GM23338 (cell line): Measurements from ENCODE around the gene PHTF2. TPM values are rescaled to one million over a fixed set of nuclear protein-coding genes. Genes with fewer than 3 reads are reported as not detected.

ENCODE experiments used
- ATAC-seq: fragments of 200-7000 bp; cut with Tn5 transposase; 3 replicates; pipeline ENCODE4 v1.9.1; 2020
- DNase-seq: peaks from one replicate; pipeline ENCODE4 v3.0.0-alpha.2; 2015; ENCODE audit warnings: low spot score
- H2AFZ ChIP-seq: fragments of 200-600 bp; sonication (generic); 2 replicates; pipeline ENCODE4 v1.8.0; 2016; ENCODE audit warnings: antibody characterized with exemption, mild to moderate bottlenecking, moderate library complexity
- H3F3A ChIP-seq: fragments of 200-600 bp; sonication (generic); replicated peaks from 2 replicates; pipeline ENCODE4 v1.8.0; 2017; ENCODE audit warnings: antibody characterized with exemption, mixed run types, low read depth
- H3K27ac ChIP-seq: fragments of 200-600 bp; sonication (generic); 2 replicates; pipeline ENCODE4 v1.6.1; 2016; ENCODE audit warnings: low read depth
- H3K27me3 ChIP-seq: fragments of 200-600 bp; sonication (generic); 2 replicates; pipeline ENCODE4 v1.8.0; 2016; ENCODE audit warnings: mild to moderate bottlenecking, mixed run types, moderate library complexity; ENCODE audit not compliant: insufficient read depth
- H3K36me3 ChIP-seq: fragments of 200-600 bp; sonication (generic); 2 replicates; pipeline ENCODE4 v1.8.0; 2016; ENCODE audit warnings: mild to moderate bottlenecking; ENCODE audit not compliant: insufficient read depth
- H3K4me1 ChIP-seq: fragments of 200-600 bp; sonication (generic); 2 replicates; pipeline ENCODE4 v1.8.0; 2016; ENCODE audit warnings: mild to moderate bottlenecking, moderate library complexity; ENCODE audit not compliant: insufficient read depth
- H3K4me2 ChIP-seq: fragments of 200-600 bp; sonication (generic); 2 replicates; pipeline ENCODE4 v1.7.1; 2017; ENCODE audit warnings: mixed run types
- H3K4me3 ChIP-seq: fragments of 200-600 bp; sonication (generic); 2 replicates; pipeline ENCODE4 v1.6.1; 2016; ENCODE audit warnings: mixed run types
- H3K79me2 ChIP-seq: fragments of 200-600 bp; sonication (generic); replicated peaks from 2 replicates; pipeline ENCODE4 v1.8.0; 2017; ENCODE audit warnings: mild to moderate bottlenecking; ENCODE audit not compliant: insufficient read depth
- H3K9me2 ChIP-seq: fragments of 200-600 bp; sonication (generic); 2 replicates; pipeline ENCODE4 v1.8.0; 2017; ENCODE audit not compliant: insufficient read depth
- H4K20me1 ChIP-seq: fragments of 200-600 bp; sonication (generic); replicated peaks from 2 replicates; pipeline ENCODE4 v1.8.0; 2017; ENCODE audit warnings: mild to moderate bottlenecking; ENCODE audit not compliant: insufficient read depth
- H3K27ac Mint-ChIP-seq: 2 replicates; pipeline ENCODE4 v1.8.0; 2020; ENCODE audit warnings: inconsistent platforms, mild to moderate bottlenecking, moderate library complexity, mixed read lengths
- H3K27me3 Mint-ChIP-seq: 3 replicates; pipeline ENCODE4 v1.8.0; 2022; ENCODE audit warnings: low read depth, mild to moderate bottlenecking, moderate library complexity, mixed read lengths, inconsistent platforms; ENCODE audit not compliant: insufficient read depth, poor library complexity
- H3K36me3 Mint-ChIP-seq: 3 replicates; pipeline ENCODE4 v1.8.0; 2021; ENCODE audit warnings: low read depth, mild to moderate bottlenecking, inconsistent platforms, moderate library complexity, mixed read lengths
- H3K4me1 Mint-ChIP-seq: 3 replicates; pipeline ENCODE4 v1.8.0; 2020; ENCODE audit warnings: mild to moderate bottlenecking, inconsistent platforms, mixed read lengths
- H3K4me3 Mint-ChIP-seq: 3 replicates; pipeline ENCODE4 v1.8.0; 2021; ENCODE audit warnings: moderate library complexity, mild to moderate bottlenecking, inconsistent platforms, mixed read lengths
- H3K9me3 Mint-ChIP-seq: 3 replicates; pipeline ENCODE4 v1.8.0; 2020; ENCODE audit warnings: moderate library complexity, mild to moderate bottlenecking, inconsistent platforms, mixed read lengths
- EZH2 ChIP-seq: fragments of 200-600 bp; sonication (generic); IDR thresholded peaks from one replicate; pipeline ENCODE4 v1.8.0; 2017; ENCODE audit warnings: antibody characterized with exemption, mild to moderate bottlenecking, low read depth; ENCODE audit not compliant: unreplicated experiment
- EZH2phosphoT487 ChIP-seq: fragments of 200-600 bp; sonication (generic); IDR thresholded peaks from one replicate; pipeline ENCODE4 v1.8.1; 2018; ENCODE audit warnings: antibody characterized with exemption; ENCODE audit not compliant: unreplicated experiment
- NANOG ChIP-seq: IDR thresholded peaks from 2 replicates; pipeline ENCODE4 v1.6.1; 2016; ENCODE audit warnings: antibody characterized with exemption, borderline replicate concordance
- POLR2AphosphoS5 ChIP-seq: IDR thresholded peaks from 2 replicates; pipeline ENCODE4 v1.6.1; 2016; ENCODE audit warnings: antibody characterized with exemption, low read depth
- STAT1 ChIP-seq: IDR thresholded peaks from one replicate; pipeline ENCODE4 v1.6.1; 2016; ENCODE audit warnings: antibody characterized with exemption; ENCODE audit not compliant: unreplicated experiment
- ZNF114 ChIP-seq: fragments of 250-450 bp; sonication (Bioruptor Pico); IDR thresholded peaks from 2 replicates; pipeline ENCODE4 v1.5.0; 2020; ENCODE audit warnings: mild to moderate bottlenecking, moderate library complexity
- ZNF331 ChIP-seq: fragments of 250-450 bp; sonication (Bioruptor Pico); IDR thresholded peaks from 2 replicates; pipeline ENCODE4 v1.5.0; 2020; ENCODE audit warnings: low read depth, mild to moderate bottlenecking, moderate library complexity
- polyA plus RNA-seq: library from polyadenylated mRNA; unstranded; fragments of >200 nt; fragmentation: Nextera tagmentation; extraction: Ambion mirVana; gene quantifications from 2 replicates; pipeline ENCODE4 v1.2.1, GENCODE V29; 2016
- total RNA-seq: library from RNA; depleted of rRNA; stranded (reverse); fragments of >200 nt; shearing (Covaris generic); gene quantifications from 2 replicates; pipeline ENCODE4 v1.2.3, GENCODE V29; 2014
- TF ChIP-seq, protein P1 (sequence below): fragments of 250-450 bp; sonication (Bioruptor Pico); IDR thresholded peaks from 2 replicates; pipeline ENCODE4 v1.5.0; 2020; ENCODE audit warnings: mild to moderate bottlenecking, moderate library complexity
- TF ChIP-seq, protein P2 (sequence below): IDR thresholded peaks from 2 replicates; pipeline ENCODE4 v1.6.1; 2016; ENCODE audit warnings: antibody characterized with exemption
- TF ChIP-seq, protein P3 (sequence below): IDR thresholded peaks from one replicate; pipeline ENCODE4 v1.6.1; 2018; ENCODE audit warnings: antibody characterized with exemption; ENCODE audit not compliant: unreplicated experiment

The PHTF2 gene
- total and polyA plus RNA-seq, 2 experiments from 2014 or later: 14.6 to 24.1 TPM

DNA sequence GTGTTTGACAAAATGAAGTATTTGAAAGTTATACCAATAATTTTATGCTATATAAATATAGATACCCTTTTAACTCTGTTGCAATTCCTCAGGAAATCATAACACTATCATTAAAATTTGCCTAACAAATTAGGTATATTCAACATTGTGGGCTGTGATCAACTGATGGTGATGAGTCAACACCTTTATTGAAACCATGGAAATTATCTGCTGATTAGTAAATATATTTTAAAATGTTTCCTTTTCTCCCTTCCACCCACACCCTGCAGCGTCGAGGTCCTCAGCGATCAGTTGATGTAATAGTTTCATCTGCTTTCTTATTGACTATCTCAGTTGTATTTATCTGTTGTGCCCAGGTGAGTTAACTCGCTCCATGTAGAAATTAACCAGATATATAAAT, 143.9 kb downstream of the PHTF2 start:
- H3K27me3 Mint-ChIP-seq: no peaks in the 10 kb centered on the region

DNA sequence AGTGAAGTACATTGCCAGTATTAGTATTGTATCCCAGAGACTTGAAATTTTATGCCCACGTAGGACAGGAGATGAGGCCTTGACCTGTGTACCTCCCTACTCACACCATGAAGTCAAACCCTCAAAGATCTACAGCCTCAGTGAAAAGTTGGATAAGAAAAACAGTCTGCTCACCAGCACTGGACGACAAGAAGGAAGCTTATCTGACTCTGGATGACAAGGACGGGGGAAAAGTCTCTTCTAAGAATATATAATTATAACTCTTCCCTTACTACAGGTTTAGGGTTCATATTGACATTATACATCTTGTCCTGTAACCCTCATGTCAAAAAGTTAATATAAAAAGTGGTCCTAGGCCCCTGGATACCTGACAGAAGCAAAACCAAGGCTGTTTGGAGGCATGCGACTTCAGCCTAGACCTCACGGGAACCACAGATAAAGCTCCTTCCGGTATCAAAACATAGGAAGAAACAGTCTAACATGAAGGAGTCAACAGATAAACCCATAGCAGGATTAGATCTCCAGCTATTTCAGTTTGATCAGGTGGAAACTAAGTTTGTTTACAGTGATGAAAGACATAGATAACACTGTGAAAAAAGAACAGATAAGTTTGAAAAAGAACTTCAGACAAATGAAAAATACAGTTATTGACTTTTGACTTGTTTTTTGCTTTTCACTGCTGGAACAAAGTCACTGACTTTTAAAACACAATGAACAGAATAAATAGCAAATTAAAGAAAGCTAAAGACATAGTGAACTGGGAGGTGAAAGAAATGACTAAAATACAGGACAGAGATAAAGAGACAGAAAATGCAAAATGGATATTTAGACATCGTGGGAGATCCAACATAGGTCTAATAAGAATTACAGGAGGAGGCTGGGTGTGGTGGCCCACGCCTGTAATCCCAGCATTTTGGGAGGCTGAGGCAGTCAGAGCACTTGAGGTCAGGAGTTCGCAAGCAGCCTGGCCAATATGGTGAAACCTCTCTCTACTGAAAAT, 145.9 kb downstream of the PHTF2 start:
- Mint-ChIP-seq H3K9me3 (no peaks in the 10 kb centered on the region), H3K4me3 (no peak overlapping the region), H3K36me3 (no peaks in the 10 kb centered on the region), H3K27me3 (no peaks in the 10 kb centered on the region), H3K4me1 (peaks cover 3% of the 10 kb centered on the region; the same call in 2 of the 3 replicates), H3K27ac (no peak overlapping the region)
- H3K27ac ChIP-seq: no peak overlapping the region
- H3K4me1 ChIP-seq: no peaks in the 10 kb centered on the region
- no peaks in the 10 kb centered on the region for H3F3A ChIP-seq
- no peaks in the 10 kb centered on the region for H3K36me3 ChIP-seq
- no peak overlapping the region for H2AFZ ChIP-seq
- H3K4me2 ChIP-seq: no peak overlapping the region
- ATAC-seq (no peak), DNase-seq (no peak)
- H3K9me2 ChIP-seq: no peaks in the 10 kb centered on the region
- H3K4me3 ChIP-seq: no peak overlapping the region
- H3K79me2 ChIP-seq: no peaks in the 10 kb centered on the region
- H3K27me3 ChIP-seq: no peaks in the 10 kb centered on the region
- H4K20me1 ChIP-seq: no peaks in the 10 kb centered on the region
- TF ChIP-seq, protein P1, sequence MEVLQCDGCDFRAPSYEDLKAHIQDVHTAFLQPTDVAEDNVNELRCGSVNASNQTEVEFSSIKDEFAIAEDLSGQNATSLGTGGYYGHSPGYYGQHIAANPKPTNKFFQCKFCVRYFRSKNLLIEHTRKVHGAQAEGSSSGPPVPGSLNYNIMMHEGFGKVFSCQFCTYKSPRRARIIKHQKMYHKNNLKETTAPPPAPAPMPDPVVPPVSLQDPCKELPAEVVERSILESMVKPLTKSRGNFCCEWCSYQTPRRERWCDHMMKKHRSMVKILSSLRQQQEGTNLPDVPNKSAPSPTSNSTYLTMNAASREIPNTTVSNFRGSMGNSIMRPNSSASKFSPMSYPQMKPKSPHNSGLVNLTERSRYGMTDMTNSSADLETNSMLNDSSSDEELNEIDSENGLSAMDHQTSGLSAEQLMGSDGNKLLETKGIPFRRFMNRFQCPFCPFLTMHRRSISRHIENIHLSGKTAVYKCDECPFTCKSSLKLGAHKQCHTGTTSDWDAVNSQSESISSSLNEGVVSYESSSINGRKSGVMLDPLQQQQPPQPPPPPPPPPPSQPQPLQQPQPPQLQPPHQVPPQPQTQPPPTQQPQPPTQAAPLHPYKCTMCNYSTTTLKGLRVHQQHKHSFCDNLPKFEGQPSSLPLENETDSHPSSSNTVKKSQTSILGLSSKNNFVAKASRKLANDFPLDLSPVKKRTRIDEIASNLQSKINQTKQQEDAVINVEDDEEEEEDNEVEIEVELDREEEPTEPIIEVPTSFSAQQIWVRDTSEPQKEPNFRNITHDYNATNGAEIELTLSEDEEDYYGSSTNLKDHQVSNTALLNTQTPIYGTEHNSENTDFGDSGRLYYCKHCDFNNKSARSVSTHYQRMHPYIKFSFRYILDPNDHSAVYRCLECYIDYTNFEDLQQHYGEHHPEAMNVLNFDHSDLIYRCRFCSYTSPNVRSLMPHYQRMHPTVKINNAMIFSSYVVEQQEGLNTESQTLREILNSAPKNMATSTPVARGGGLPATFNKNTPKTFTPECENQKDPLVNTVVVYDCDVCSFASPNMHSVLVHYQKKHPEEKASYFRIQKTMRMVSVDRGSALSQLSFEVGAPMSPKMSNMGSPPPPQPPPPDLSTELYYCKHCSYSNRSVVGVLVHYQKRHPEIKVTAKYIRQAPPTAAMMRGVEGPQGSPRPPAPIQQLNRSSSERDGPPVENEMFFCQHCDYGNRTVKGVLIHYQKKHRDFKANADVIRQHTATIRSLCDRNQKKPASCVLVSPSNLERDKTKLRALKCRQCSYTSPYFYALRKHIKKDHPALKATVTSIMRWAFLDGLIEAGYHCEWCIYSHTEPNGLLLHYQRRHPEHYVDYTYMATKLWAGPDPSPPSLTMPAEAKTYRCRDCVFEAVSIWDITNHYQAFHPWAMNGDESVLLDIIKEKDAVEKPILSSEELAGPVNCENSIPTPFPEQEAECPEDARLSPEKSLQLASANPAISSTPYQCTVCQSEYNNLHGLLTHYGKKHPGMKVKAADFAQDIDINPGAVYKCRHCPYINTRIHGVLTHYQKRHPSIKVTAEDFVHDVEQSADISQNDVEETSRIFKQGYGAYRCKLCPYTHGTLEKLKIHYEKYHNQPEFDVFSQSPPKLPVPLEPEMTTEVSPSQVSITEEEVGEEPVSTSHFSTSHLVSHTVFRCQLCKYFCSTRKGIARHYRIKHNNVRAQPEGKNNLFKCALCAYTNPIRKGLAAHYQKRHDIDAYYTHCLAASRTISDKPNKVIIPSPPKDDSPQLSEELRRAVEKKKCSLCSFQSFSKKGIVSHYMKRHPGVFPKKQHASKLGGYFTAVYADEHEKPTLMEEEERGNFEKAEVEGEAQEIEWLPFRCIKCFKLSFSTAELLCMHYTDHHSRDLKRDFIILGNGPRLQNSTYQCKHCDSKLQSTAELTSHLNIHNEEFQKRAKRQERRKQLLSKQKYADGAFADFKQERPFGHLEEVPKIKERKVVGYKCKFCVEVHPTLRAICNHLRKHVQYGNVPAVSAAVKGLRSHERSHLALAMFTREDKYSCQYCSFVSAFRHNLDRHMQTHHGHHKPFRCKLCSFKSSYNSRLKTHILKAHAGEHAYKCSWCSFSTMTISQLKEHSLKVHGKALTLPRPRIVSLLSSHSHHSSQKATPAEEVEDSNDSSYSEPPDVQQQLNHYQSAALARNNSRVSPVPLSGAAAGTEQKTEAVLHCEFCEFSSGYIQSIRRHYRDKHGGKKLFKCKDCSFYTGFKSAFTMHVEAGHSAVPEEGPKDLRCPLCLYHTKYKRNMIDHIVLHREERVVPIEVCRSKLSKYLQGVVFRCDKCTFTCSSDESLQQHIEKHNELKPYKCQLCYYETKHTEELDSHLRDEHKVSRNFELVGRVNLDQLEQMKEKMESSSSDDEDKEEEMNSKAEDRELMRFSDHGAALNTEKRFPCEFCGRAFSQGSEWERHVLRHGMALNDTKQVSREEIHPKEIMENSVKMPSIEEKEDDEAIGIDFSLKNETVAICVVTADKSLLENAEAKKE (CRISPR knock-in tag): no peak
- no peak for TF ChIP-seq POLR2AphosphoS5

More for the DNA sequence above, 143.9 kb downstream of the PHTF2 start:
- H3K36me3 Mint-ChIP-seq: no peaks in the 10 kb centered on the region
- H3K27me3 ChIP-seq: no peaks in the 10 kb centered on the region
- H3K9me2 ChIP-seq: no peaks in the 10 kb centered on the region
- H4K20me1 ChIP-seq: no peaks in the 10 kb centered on the region
- DNase-seq: no peak
- H3K36me3 ChIP-seq: no peaks in the 10 kb centered on the region
- no peak for ATAC-seq
- H3K4me2 ChIP-seq: no peak overlapping the region
- no peaks in the 10 kb centered on the region for H3K79me2 ChIP-seq
- no peaks in the 10 kb centered on the region for H3F3A ChIP-seq
- H3K4me1 ChIP-seq: no peaks in the 10 kb centered on the region
- no peak overlapping the region for H3K27ac ChIP-seq
- H3K27ac Mint-ChIP-seq: no peak overlapping the region
- H3K4me1 Mint-ChIP-seq: peaks cover 3% of the 10 kb centered on the region; the same call in 2 of the 3 replicates
- TF ChIP-seq STAT1: no peak
- no peak for TF ChIP-seq POLR2AphosphoS5
- TF ChIP-seq, protein P2, sequence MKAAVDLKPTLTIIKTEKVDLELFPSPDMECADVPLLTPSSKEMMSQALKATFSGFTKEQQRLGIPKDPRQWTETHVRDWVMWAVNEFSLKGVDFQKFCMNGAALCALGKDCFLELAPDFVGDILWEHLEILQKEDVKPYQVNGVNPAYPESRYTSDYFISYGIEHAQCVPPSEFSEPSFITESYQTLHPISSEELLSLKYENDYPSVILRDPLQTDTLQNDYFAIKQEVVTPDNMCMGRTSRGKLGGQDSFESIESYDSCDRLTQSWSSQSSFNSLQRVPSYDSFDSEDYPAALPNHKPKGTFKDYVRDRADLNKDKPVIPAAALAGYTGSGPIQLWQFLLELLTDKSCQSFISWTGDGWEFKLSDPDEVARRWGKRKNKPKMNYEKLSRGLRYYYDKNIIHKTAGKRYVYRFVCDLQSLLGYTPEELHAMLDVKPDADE: no peak
- TF ChIP-seq, protein P3, sequence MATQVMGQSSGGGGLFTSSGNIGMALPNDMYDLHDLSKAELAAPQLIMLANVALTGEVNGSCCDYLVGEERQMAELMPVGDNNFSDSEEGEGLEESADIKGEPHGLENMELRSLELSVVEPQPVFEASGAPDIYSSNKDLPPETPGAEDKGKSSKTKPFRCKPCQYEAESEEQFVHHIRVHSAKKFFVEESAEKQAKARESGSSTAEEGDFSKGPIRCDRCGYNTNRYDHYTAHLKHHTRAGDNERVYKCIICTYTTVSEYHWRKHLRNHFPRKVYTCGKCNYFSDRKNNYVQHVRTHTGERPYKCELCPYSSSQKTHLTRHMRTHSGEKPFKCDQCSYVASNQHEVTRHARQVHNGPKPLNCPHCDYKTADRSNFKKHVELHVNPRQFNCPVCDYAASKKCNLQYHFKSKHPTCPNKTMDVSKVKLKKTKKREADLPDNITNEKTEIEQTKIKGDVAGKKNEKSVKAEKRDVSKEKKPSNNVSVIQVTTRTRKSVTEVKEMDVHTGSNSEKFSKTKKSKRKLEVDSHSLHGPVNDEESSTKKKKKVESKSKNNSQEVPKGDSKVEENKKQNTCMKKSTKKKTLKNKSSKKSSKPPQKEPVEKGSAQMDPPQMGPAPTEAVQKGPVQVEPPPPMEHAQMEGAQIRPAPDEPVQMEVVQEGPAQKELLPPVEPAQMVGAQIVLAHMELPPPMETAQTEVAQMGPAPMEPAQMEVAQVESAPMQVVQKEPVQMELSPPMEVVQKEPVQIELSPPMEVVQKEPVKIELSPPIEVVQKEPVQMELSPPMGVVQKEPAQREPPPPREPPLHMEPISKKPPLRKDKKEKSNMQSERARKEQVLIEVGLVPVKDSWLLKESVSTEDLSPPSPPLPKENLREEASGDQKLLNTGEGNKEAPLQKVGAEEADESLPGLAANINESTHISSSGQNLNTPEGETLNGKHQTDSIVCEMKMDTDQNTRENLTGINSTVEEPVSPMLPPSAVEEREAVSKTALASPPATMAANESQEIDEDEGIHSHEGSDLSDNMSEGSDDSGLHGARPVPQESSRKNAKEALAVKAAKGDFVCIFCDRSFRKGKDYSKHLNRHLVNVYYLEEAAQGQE: no peak
- no peak for TF ChIP-seq ZNF114 (CRISPR knock-in tag)
- TF ChIP-seq NANOG: no peak
- TF ChIP-seq EZH2: no peak
- no peak for TF ChIP-seq ZNF331 (CRISPR knock-in tag)
- no peak for TF ChIP-seq EZH2phosphoT487
- no peak overlapping the region for H3K4me3 Mint-ChIP-seq
- H2AFZ ChIP-seq: no peak overlapping the region
- no peaks in the 10 kb centered on the region for H3K9me3 Mint-ChIP-seq
- H3K4me3 ChIP-seq: no peak overlapping the region
